Measurements from ENCODE around the gene VGLL4.

Gene VGLL4

GRCh38 chr3:11643605-11644087 lies at the start of gene VGLL4:
Gene VGLL4, minus strand, starts transcription at chr3:11643915. Its CDS starts 397 bp downstream, at chr3:11643518.
- Histone ChIP-seq H2AFZ (ENCODE audit: low read length) (peak within 1 kb of the TSS; percentile 77), H4K20me1 (ENCODE audit: insufficient read depth, low read length, poor library complexity, severe bottlenecking) (peaks cover 36% of the 10 kb centered on the region), H3K36me3 (ENCODE audit: insufficient read depth, low read length) (no peaks in the 10 kb centered on the region), H3K79me2 (ENCODE audit: insufficient read depth, low read length) (peaks cover 56% of the 10 kb centered on the region), H3K4me2 (ENCODE audit: low read depth, low read length, poor library complexity, severe bottlenecking) (peak within 1 kb of the TSS; percentile 97), H3K4me3 (ENCODE audit: low read length, poor library complexity, severe bottlenecking) (peak within 1 kb of the TSS; percentile 85), H3K4me1 (ENCODE audit: insufficient read depth, low read length, poor library complexity, severe bottlenecking) (peaks cover 26% of the 10 kb centered on the region), H3K9me3 (ENCODE audit: insufficient read depth, low read depth, low read length) (no peaks in the 10 kb centered on the region), H3K27me3 (ENCODE audit: insufficient read depth, low read length, poor library complexity, severe bottlenecking) (peaks cover 7% of the 10 kb centered on the region), H3K9ac (ENCODE audit: low read depth, low read length, poor library complexity, severe bottlenecking) (peak within 1 kb of the TSS; percentile 97), H3K9me2 (replicated peaks; ENCODE audit: low read depth, low read length) (no peaks in the 10 kb centered on the region), H3F3A (ENCODE audit: low read depth) (peaks cover 5% of the 10 kb centered on the region; the same call in 1 of the 2 replicates)
- TF ChIP-seq EZH2phosphoT487 (IDR thresholded peaks at IDR 0.05; ENCODE audit: borderline replicate concordance), result no peak
- TF ChIP-seq CTCF (conservative IDR thresholded peaks at IDR 0.05; ENCODE audit: low read length), result no peak

GRCh38 chr3:11692532-11692813 lies 48.8 kb upstream of the VGLL4 start:
- Histone ChIP-seq H3K79me2 (ENCODE audit: insufficient read depth, low read length) (no peaks in the 10 kb centered on the region), H3F3A (ENCODE audit: low read depth) (no peaks in the 10 kb centered on the region)

GRCh38 chr3:11691767-11692531 lies 48.2 kb upstream of the VGLL4 start:
- Histone ChIP-seq H3K27me3 (ENCODE audit: insufficient read depth, low read length, poor library complexity, severe bottlenecking) (no peaks in the 10 kb centered on the region), H4K20me1 (ENCODE audit: insufficient read depth, low read length, poor library complexity, severe bottlenecking) (no peaks in the 10 kb centered on the region), H3K36me3 (ENCODE audit: insufficient read depth, low read length) (no peaks in the 10 kb centered on the region), H3K9me2 (replicated peaks; ENCODE audit: low read depth, low read length) (no peaks in the 10 kb centered on the region), H2AFZ (ENCODE audit: low read length) (no peak overlapping the region), H3K9me3 (ENCODE audit: insufficient read depth, low read depth, low read length) (no peaks in the 10 kb centered on the region), H3K79me2 (ENCODE audit: insufficient read depth, low read length) (no peaks in the 10 kb centered on the region), H3K4me2 (ENCODE audit: low read depth, low read length, poor library complexity, severe bottlenecking) (no peak overlapping the region), H3K4me1 (ENCODE audit: insufficient read depth, low read length, poor library complexity, severe bottlenecking) (no peaks in the 10 kb centered on the region), H3K4me3 (ENCODE audit: low read length, poor library complexity, severe bottlenecking) (no peak overlapping the region), H3K9ac (ENCODE audit: low read depth, low read length, poor library complexity, severe bottlenecking) (no peak overlapping the region), H3F3A (ENCODE audit: low read depth) (no peaks in the 10 kb centered on the region)
- TF ChIP-seq CTCF (conservative IDR thresholded peaks at IDR 0.05; ENCODE audit: low read length) (no peak), EZH2phosphoT487 (IDR thresholded peaks at IDR 0.05; ENCODE audit: borderline replicate concordance) (no peak)

More at GRCh38 chr3:11692532-11692813, 48.8 kb upstream of the VGLL4 start:
- no peaks in the 10 kb centered on the region for H3K27me3 ChIP-seq (ENCODE audit: insufficient read depth, low read length, poor library complexity, severe bottlenecking)
- H3K9ac ChIP-seq (ENCODE audit: low read depth, low read length, poor library complexity, severe bottlenecking), result no peak overlapping the region
- no peak overlapping the region for H3K4me3 ChIP-seq (ENCODE audit: low read length, poor library complexity, severe bottlenecking)
- no peaks in the 10 kb centered on the region for H3K9me2 ChIP-seq (replicated peaks; ENCODE audit: low read depth, low read length)
- TF ChIP-seq EZH2phosphoT487 (IDR thresholded peaks at IDR 0.05; ENCODE audit: borderline replicate concordance) (no peak), CTCF (conservative IDR thresholded peaks at IDR 0.05; ENCODE audit: low read length) (no peak)
- H4K20me1 ChIP-seq (ENCODE audit: insufficient read depth, low read length, poor library complexity, severe bottlenecking), result no peaks in the 10 kb centered on the region
- H3K4me2 ChIP-seq (ENCODE audit: low read depth, low read length, poor library complexity, severe bottlenecking), result no peak overlapping the region
- no peak overlapping the region for H2AFZ ChIP-seq (ENCODE audit: low read length)
- no peaks in the 10 kb centered on the region for H3K36me3 ChIP-seq (ENCODE audit: insufficient read depth, low read length)
- H3K4me1 ChIP-seq (ENCODE audit: insufficient read depth, low read length, poor library complexity, severe bottlenecking), result no peaks in the 10 kb centered on the region
- H3K9me3 ChIP-seq (ENCODE audit: insufficient read depth, low read depth, low read length), result no peaks in the 10 kb centered on the region

All from Loucy (cell line).